ENCODE data around the gene WDCP. TPM values are rescaled to one million over a fixed set of nuclear protein-coding genes. Genes with fewer than 3 reads are reported as not detected.

Gene WDCP
- total RNA-seq, 1 donor from 2014 or later: 20.0 TPM

- ATAC-seq (ENCODE audit: low read depth): no peak
- POLR2A ChIA-PET: no interaction called here
- Mint-ChIP-seq H3K9me3 (no peaks in the 10 kb centered on the region), H3K27ac (no peak overlapping the region), H3K27me3 (peaks cover 19% of the 10 kb centered on the region), H3K4me3 (no peak overlapping the region), H3K4me1 (no peaks in the 10 kb centered on the region), H3K36me3 (ENCODE audit: low read depth) (no peaks in the 10 kb centered on the region)
- intact Hi-C loops (cut with micrococcal nuclease): loop anchor here (10.0 kb wide), 1 partner anchor 142 kb away; no protein-coding TSS in a partner anchor
- no peak for TF ChIP-seq CTCF (IDR thresholded peaks at IDR 0.05)
- no peak for DNase-seq
- CTCF ChIA-PET: no interaction called here
Observed at GRCh38 chr2:24012521-24013188, 34.5 kb downstream of the WDCP start.

GRCh38 chr2:24011250-24012104, 35.7 kb downstream of the WDCP start:
- DNase-seq (no peak), ATAC-seq (ENCODE audit: low read depth) (no peak)
- Mint-ChIP-seq H3K4me3 (no peak overlapping the region), H3K4me1 (no peaks in the 10 kb centered on the region), H3K27me3 (peaks cover 19% of the 10 kb centered on the region), H3K36me3 (ENCODE audit: low read depth) (no peaks in the 10 kb centered on the region), H3K27ac (no peak overlapping the region), H3K9me3 (no peaks in the 10 kb centered on the region)
- CTCF ChIA-PET: interaction anchor here (0.7 to 1.2 kb wide), 2 partner anchors 13 to 73 kb away, joined by 3 to 4 read pairs; partner anchors contain the start of gene TP53I3
- no peak for TF ChIP-seq CTCF (IDR thresholded peaks at IDR 0.05)
- intact Hi-C loops (cut with micrococcal nuclease): loop anchor here (10.0 kb wide), 1 partner anchor 143 kb away; no protein-coding TSS in a partner anchor
- POLR2A ChIA-PET: no interaction called here

- ATAC-seq (ENCODE audit: low read depth) (no peak), DNase-seq (no peak)
- Mint-ChIP-seq H3K9me3 (no peaks in the 10 kb centered on the region), H3K27me3 (peaks cover 19% of the 10 kb centered on the region), H3K36me3 (ENCODE audit: low read depth) (no peaks in the 10 kb centered on the region), H3K4me3 (no peak overlapping the region), H3K27ac (no peak overlapping the region), H3K4me1 (no peaks in the 10 kb centered on the region)
- intact Hi-C loops (cut with micrococcal nuclease): loop anchor here (10.0 kb wide), 1 partner anchor 144 kb away; no protein-coding TSS in a partner anchor
- no peak for TF ChIP-seq CTCF (IDR thresholded peaks at IDR 0.05)
- ChIA-PET POLR2A (no interaction called here), CTCF (interaction anchor here (1.2 kb wide), 1 partner anchor 74 kb away, joined by 4 read pairs; the partner anchor contains the start of gene TP53I3)
Observed at GRCh38 chr2:24010477-24011249, 36.5 kb downstream of the WDCP start.

GRCh38 chr2:24009680-24010476, 37.3 kb downstream of the WDCP start, which contains the start of gene MFSD2B:
Gene MFSD2B, plus strand, starts transcription at chr2:24010085. Its CDS starts 12 bp downstream, at chr2:24010097.
- no peak within 1 kb of the TSS for H3K4me3 Mint-ChIP-seq
- H3K36me3 Mint-ChIP-seq (ENCODE audit: low read depth): no peaks in the 10 kb centered on the region
- ATAC-seq (ENCODE audit: low read depth): no peak
- H3K27ac Mint-ChIP-seq: no peak within 1 kb of the TSS
- no peaks in the 10 kb centered on the region for H3K9me3 Mint-ChIP-seq
- peaks cover 19% of the 10 kb centered on the region for H3K27me3 Mint-ChIP-seq
- no peak for DNase-seq
- ChIA-PET POLR2A (no interaction called here), CTCF (interaction anchor here (1.0 kb wide), 1 partner anchor 10 kb away, joined by 3 read pairs; no protein-coding TSS in a partner anchor)
- H3K4me1 Mint-ChIP-seq: no peaks in the 10 kb centered on the region
- no peak for TF ChIP-seq CTCF (IDR thresholded peaks at IDR 0.05)
- intact Hi-C loops (cut with micrococcal nuclease): loop anchor here (10.0 kb wide), 1 partner anchor 145 kb away; no protein-coding TSS in a partner anchor

Measured in activated B cell treated with CpG ODN at 0.5 μM for 24 hours (primary cell).